ENCODE measurements around the gene SLC38A10. TPM values are rescaled to one million over a fixed set of nuclear protein-coding genes. Genes with fewer than 3 reads are reported as not detected.

Gene SLC38A10
- total RNA-seq, 2 experiments from 2014 or later = 56.0 to 147 TPM

- no peaks in the 10 kb centered on the region for H4K20me1 ChIP-seq (ENCODE audit: insufficient read depth, low read length)
- ChIA-PET POLR2A (no interaction called here), CTCF (ENCODE audit: unreplicated experiment) (no interaction called here)
- intact Hi-C loops (cut with micrococcal nuclease; ENCODE audit: unreplicated experiment) = no loop called here
- H3K4me1 ChIP-seq (ENCODE audit: insufficient read depth, low read length, poor library complexity, severe bottlenecking) = peaks cover 12% of the 10 kb centered on the region
- no peaks in the 10 kb centered on the region for H3K79me2 ChIP-seq (ENCODE audit: insufficient read depth, low read depth, low read length)
- no peaks in the 10 kb centered on the region for H3K9me3 ChIP-seq (ENCODE audit: low read length)
- no peak for DNase-seq (ENCODE audit: low spot score)
- TF ChIP-seq EZH2phosphoT487 (IDR thresholded peaks at IDR 0.05; ENCODE audit: borderline replicate concordance, low read depth, low read length) (no peak), CTCF (conservative IDR thresholded peaks at IDR 0.05; ENCODE audit: low read length) (no peak)
- no peak overlapping the region for H3K4me3 ChIP-seq (ENCODE audit: low read depth, low read length, poor library complexity, severe bottlenecking)
- no peaks in the 10 kb centered on the region for H3K9me2 ChIP-seq (ENCODE audit: insufficient read depth, low read length)
- H2AFZ ChIP-seq (ENCODE audit: low read length) = no peak overlapping the region
- BruUV-seq (replicated peaks) = no TSS peak
- no peaks in the 10 kb centered on the region for H3K36me3 ChIP-seq (ENCODE audit: insufficient read depth, low read length)
- no peak overlapping the region for H3K4me2 ChIP-seq (ENCODE audit: low read length)
- H3K27ac ChIP-seq (ENCODE audit: low read depth, low read length, poor library complexity, severe bottlenecking) = no peak overlapping the region
Observed at GRCh38 chr17:81217491-81217890, 77.6 kb downstream of the SLC38A10 start.

GRCh38 chr17:81213978-81214377 is 81.1 kb downstream of the SLC38A10 start:
- intact Hi-C loops (cut with micrococcal nuclease; ENCODE audit: unreplicated experiment) = no loop called here
- Histone ChIP-seq H3K36me3 (ENCODE audit: insufficient read depth, low read length) (no peaks in the 10 kb centered on the region), H3K9me2 (ENCODE audit: insufficient read depth, low read length) (no peaks in the 10 kb centered on the region), H3K79me2 (ENCODE audit: insufficient read depth, low read depth, low read length) (no peaks in the 10 kb centered on the region), H3K9me3 (ENCODE audit: low read length) (no peaks in the 10 kb centered on the region), H3K4me2 (ENCODE audit: low read length) (no peak overlapping the region), H3K27ac (ENCODE audit: low read depth, low read length, poor library complexity, severe bottlenecking) (no peak overlapping the region), H3K4me3 (ENCODE audit: low read depth, low read length, poor library complexity, severe bottlenecking) (no peak overlapping the region), H3K4me1 (ENCODE audit: insufficient read depth, low read length, poor library complexity, severe bottlenecking) (no peaks in the 10 kb centered on the region), H4K20me1 (ENCODE audit: insufficient read depth, low read length) (no peaks in the 10 kb centered on the region), H2AFZ (ENCODE audit: low read length) (no peak overlapping the region)
- no TSS peak for BruUV-seq (replicated peaks)
- TF ChIP-seq EZH2phosphoT487 (IDR thresholded peaks at IDR 0.05; ENCODE audit: borderline replicate concordance, low read depth, low read length) (no peak), CTCF (conservative IDR thresholded peaks at IDR 0.05; ENCODE audit: low read length) (no peak)
- DNase-seq (ENCODE audit: low spot score) = no peak
- ChIA-PET CTCF (ENCODE audit: unreplicated experiment) (no interaction called here), POLR2A (no interaction called here)

GRCh38 chr17:81212365-81212764 is 82.7 kb downstream of the SLC38A10 start:
- H4K20me1 ChIP-seq (ENCODE audit: insufficient read depth, low read length) = no peaks in the 10 kb centered on the region
- no peaks in the 10 kb centered on the region for H3K9me2 ChIP-seq (ENCODE audit: insufficient read depth, low read length)
- intact Hi-C loops (cut with micrococcal nuclease; ENCODE audit: unreplicated experiment) = no loop called here
- H3K4me2 ChIP-seq (ENCODE audit: low read length) = no peak overlapping the region
- H3K4me1 ChIP-seq (ENCODE audit: insufficient read depth, low read length, poor library complexity, severe bottlenecking) = peaks cover 5% of the 10 kb centered on the region
- TF ChIP-seq CTCF (conservative IDR thresholded peaks at IDR 0.05; ENCODE audit: low read length) (no peak), EZH2phosphoT487 (IDR thresholded peaks at IDR 0.05; ENCODE audit: borderline replicate concordance, low read depth, low read length) (no peak)
- no peak for DNase-seq (ENCODE audit: low spot score)
- BruUV-seq (replicated peaks) = no TSS peak
- H3K9me3 ChIP-seq (ENCODE audit: low read length) = no peaks in the 10 kb centered on the region
- ChIA-PET CTCF (ENCODE audit: unreplicated experiment) (no interaction called here), POLR2A (no interaction called here)
- H3K36me3 ChIP-seq (ENCODE audit: insufficient read depth, low read length) = no peaks in the 10 kb centered on the region
- no peak overlapping the region for H2AFZ ChIP-seq (ENCODE audit: low read length)
- H3K27ac ChIP-seq (ENCODE audit: low read depth, low read length, poor library complexity, severe bottlenecking) = no peak overlapping the region
- H3K4me3 ChIP-seq (ENCODE audit: low read depth, low read length, poor library complexity, severe bottlenecking) = no peak overlapping the region
- no peaks in the 10 kb centered on the region for H3K79me2 ChIP-seq (ENCODE audit: insufficient read depth, low read depth, low read length)

Measured in OCI-LY7 (cell line).